ENCODE measurements around the gene USP15. TPM values are rescaled to one million over a fixed set of nuclear protein-coding genes. Genes with fewer than 3 reads are reported as not detected.

The USP15 gene
- total and polyA plus RNA-seq, 2 of the 8 experiments (the other 6 are each of a cell fraction or from before 2014, with no cell fraction given), result 12.7 to 38.6 TPM

- Histone ChIP-seq H2BK15ac (ENCODE audit: low read length) (no peak overlapping the region), H4K91ac (replicated peaks; ENCODE audit: insufficient read length, low read length) (no peak overlapping the region), H2BK12ac (ENCODE audit: low read depth, low read length) (no peak overlapping the region), H3K4me3 (ENCODE audit: extremely low read depth in 1 of 4, insufficient read depth in 2 of 4, low read depth in 3 of 4, low read length in 4 of 4) (no peak overlapping the region), H3K23ac (ENCODE audit: insufficient read length) (no peak overlapping the region), H2BK120ac (replicated peaks; ENCODE audit: low read depth, low read length) (no peak overlapping the region), H3K18ac (ENCODE audit: extremely low read depth, low read length) (no peak overlapping the region), H3K4ac (replicated peaks; ENCODE audit: insufficient read length, low read depth, low read length) (no peak overlapping the region), H3K36me3 (ENCODE audit: control insufficient read depth in 2 of 4, insufficient read depth in 4 of 4, low read length in 3 of 4) (no peaks in the 10 kb centered on the region), H3K4me1 (replicated peaks in 1 of 4; ENCODE audit: control insufficient read depth in 3 of 4, insufficient read depth in 4 of 4, low read length in 3 of 4) (no peaks in the 10 kb centered on the region), H2BK20ac (ENCODE audit: low read length) (no peak overlapping the region), H3K9ac (replicated peaks in 1 of 4; ENCODE audit: extremely low read depth in 1 of 4, low read depth in 3 of 4, low read length in 3 of 4) (no peak overlapping the region), H3K79me1 (ENCODE audit: low read depth, low read length) (no peaks in the 10 kb centered on the region), H3K23me2 (ENCODE audit: low read depth, low read length) (no peaks in the 10 kb centered on the region; the same call in 1 of the 2 replicates), H2AFZ (ENCODE audit: low read length) (no peak overlapping the region), H4K20me1 (replicated peaks in 1 of 2; ENCODE audit: control insufficient read depth in 1 of 2, insufficient read depth in 2 of 2, low read length in 2 of 2) (no peaks in the 10 kb centered on the region), H4K5ac (ENCODE audit: insufficient read length, low read depth, low read length) (no peak overlapping the region), H3K4me2 (ENCODE audit: insufficient read depth in 1 of 2, low read depth in 2 of 2, low read length in 2 of 2) (no peak overlapping the region), H3K79me2 (ENCODE audit: control insufficient read depth in 1 of 2, insufficient read depth in 2 of 2, low read length in 2 of 2) (no peaks in the 10 kb centered on the region), H2AK5ac (ENCODE audit: low read depth, low read length) (no peak overlapping the region), H3K14ac (ENCODE audit: insufficient read length) (no peak overlapping the region), H3K27me3 (replicated peaks in 1 of 4; ENCODE audit: control insufficient read depth in 3 of 4, extremely low read depth in 1 of 4, insufficient read depth in 3 of 4, low read length in 3 of 4) (no peaks in the 10 kb centered on the region), H3K9me3 (ENCODE audit: insufficient read depth in 2 of 2, low read depth in 1 of 2, low read length in 1 of 2) (no peaks in the 10 kb centered on the region), H3K56ac (replicated peaks; ENCODE audit: insufficient read length, low read depth, low read length) (no peak overlapping the region), H2BK5ac (ENCODE audit: low read depth, low read length) (no peak overlapping the region), H3K27ac (ENCODE audit: low read depth, low read length) (no peak overlapping the region), H4K8ac (ENCODE audit: extremely low read depth, insufficient read depth, low read length) (no peak overlapping the region)
- CTCF ChIA-PET (ENCODE audit: partially characterized antibody), result no interaction called here
- FAIRE-seq (no peak), DNase-seq (ENCODE audit: low read depth in 1 of 2, low spot score in 2 of 2) (no peak)
- WGBS, 2 experiments (ENCODE audit: extremely low coverage in 1 of 2, insufficient coverage in 1 of 2, insufficient read length in 1 of 2, insufficient replicate concordance in 2 of 2, low coverage in 1 of 2, low lambda C conversion rate in 2 of 2, missing lambda C conversion rate in 1 of 2), result 95% methylated on average over 3 of the region's 3 CpGs; no CpG with 5 or more reads in 1 of the 2 experiments
- POLR2A ChIA-PET (ENCODE audit: partially characterized antibody), result no interaction called here
- TF ChIP-seq SAP30 (IDR thresholded peaks at IDR 0.05; ENCODE audit: insufficient read depth, insufficient replicate concordance, low read length) (no peak), GTF2F1 (IDR thresholded peaks at IDR 0.05; ENCODE audit: borderline replicate concordance, low read depth, low read length) (no peak)
Measured at GRCh38 chr12:62224601-62225000, 35.6 kb upstream of the USP15 start.

Data from H1 (cell line).